Left ventricle myocardium inferior (tissue), 1 donor: Measurements from ENCODE around the gene PEBP1. TPM values are rescaled to one million over a fixed set of nuclear protein-coding genes. Genes with fewer than 3 reads are reported as not detected.

Experiments used
- DNase-seq: peaks from one replicate; pipeline ENCODE4 v3.0.0-alpha.2; 2020
- H3K27ac ChIP-seq: fragments of 200-600 bp; replicated peaks from 2 replicates; pipeline ENCODE4 v1.8.0; 2021
- H3K27me3 ChIP-seq: fragments of 200-600 bp; 2 replicates; pipeline ENCODE4 v1.8.0; 2021; ENCODE audit warnings: low read depth
- H3K36me3 ChIP-seq: fragments of 200-600 bp; 2 replicates; pipeline ENCODE4 v1.8.0; 2021
- H3K4me1 ChIP-seq: fragments of 200-600 bp; 2 replicates; pipeline ENCODE4 v1.8.0; 2021
- H3K4me3 ChIP-seq: fragments of 200-600 bp; 2 replicates; pipeline ENCODE4 v1.8.0; 2021; ENCODE audit warnings: mild to moderate bottlenecking, moderate library complexity
- H3K9me3 ChIP-seq: fragments of 200-600 bp; replicated peaks from 2 replicates; pipeline ENCODE4 v1.8.0; 2021
- intact Hi-C: fragments of 100-400 bp; cut with micrococcal nuclease; formaldehyde crosslinking; loops from one replicate; pipeline ENCODE4 v1.11.0; 2022
- total RNA-seq: library from RNA; stranded (reverse); fragmentation: NEBNext Ultra II Directional; extraction: Animal tissue kit (Norgen Biotek cat#: 25700); gene quantifications from one replicate; pipeline ENCODE4 v1.2.1, GENCODE V29; 2021
- TF ChIP-seq, protein P1 (sequence below): fragments of 200-600 bp; IDR thresholded peaks from 2 replicates; pipeline ENCODE4 v1.8.0; 2021; ENCODE audit warnings: antibody characterized with exemption, mild to moderate bottlenecking, borderline replicate concordance
- donor health status: DM: no; HTN: yes; CAD: no; lungs with severe emphysema.

The PEBP1 gene
- total RNA-seq, 1 donor from 2014 or later: 461 TPM

DNA sequence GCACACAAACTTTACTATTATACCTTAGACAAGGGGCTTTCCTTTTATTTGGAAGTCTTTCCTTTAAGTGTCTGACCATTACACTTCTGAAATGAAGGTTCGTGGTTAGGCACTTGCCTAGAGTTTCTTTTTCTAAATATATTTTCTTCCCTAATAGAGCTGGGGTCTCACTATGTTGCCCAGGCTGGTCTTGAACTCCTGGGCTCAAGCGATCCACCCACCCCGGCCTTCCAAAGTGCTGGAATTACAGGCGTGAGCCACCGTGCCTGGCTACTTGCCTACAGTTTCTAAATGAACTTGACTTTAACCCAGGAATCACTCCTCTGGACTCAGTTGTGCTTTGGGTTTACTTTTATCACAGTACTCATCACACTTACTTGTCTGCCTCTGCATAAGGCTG lies 57.6 kb downstream of the PEBP1 start:
- Histone ChIP-seq H3K36me3 (peaks cover 45% of the 10 kb centered on the region), H3K27me3 (no peaks in the 10 kb centered on the region), H3K9me3 (no peaks in the 10 kb centered on the region), H3K4me1 (peaks cover 25% of the 10 kb centered on the region), H3K4me3 (no peak overlapping the region), H3K27ac (no peak overlapping the region)
- intact Hi-C loops: no loop called here
- TF ChIP-seq, protein P1, sequence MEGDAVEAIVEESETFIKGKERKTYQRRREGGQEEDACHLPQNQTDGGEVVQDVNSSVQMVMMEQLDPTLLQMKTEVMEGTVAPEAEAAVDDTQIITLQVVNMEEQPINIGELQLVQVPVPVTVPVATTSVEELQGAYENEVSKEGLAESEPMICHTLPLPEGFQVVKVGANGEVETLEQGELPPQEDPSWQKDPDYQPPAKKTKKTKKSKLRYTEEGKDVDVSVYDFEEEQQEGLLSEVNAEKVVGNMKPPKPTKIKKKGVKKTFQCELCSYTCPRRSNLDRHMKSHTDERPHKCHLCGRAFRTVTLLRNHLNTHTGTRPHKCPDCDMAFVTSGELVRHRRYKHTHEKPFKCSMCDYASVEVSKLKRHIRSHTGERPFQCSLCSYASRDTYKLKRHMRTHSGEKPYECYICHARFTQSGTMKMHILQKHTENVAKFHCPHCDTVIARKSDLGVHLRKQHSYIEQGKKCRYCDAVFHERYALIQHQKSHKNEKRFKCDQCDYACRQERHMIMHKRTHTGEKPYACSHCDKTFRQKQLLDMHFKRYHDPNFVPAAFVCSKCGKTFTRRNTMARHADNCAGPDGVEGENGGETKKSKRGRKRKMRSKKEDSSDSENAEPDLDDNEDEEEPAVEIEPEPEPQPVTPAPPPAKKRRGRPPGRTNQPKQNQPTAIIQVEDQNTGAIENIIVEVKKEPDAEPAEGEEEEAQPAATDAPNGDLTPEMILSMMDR: no peak
- no peak for DNase-seq

DNA sequence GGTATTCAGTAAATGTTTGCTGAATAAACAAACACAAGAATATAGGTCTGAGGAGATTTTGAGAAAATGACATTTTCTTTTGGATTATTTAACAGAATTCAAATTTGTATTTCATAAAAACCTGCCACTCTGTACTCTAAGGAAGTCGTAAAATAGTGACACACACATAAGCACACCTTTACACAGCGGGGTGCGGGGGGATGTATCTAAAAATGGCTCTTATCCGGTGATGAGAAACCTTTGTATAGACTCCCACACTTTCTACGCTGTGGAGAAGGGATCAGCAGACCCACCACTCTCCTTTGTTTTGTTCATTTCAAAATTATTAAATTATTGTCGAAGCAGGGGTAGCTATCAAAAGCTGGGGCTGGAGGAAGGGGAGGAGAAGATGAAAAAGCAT lies 58.0 kb downstream of the PEBP1 start:
- Histone ChIP-seq H3K9me3 (no peaks in the 10 kb centered on the region), H3K27me3 (no peaks in the 10 kb centered on the region), H3K4me3 (no peak overlapping the region), H3K4me1 (peaks cover 21% of the 10 kb centered on the region), H3K36me3 (peaks cover 50% of the 10 kb centered on the region), H3K27ac (no peak overlapping the region)
- TF ChIP-seq, protein P1: no peak
- intact Hi-C loops: no loop called here
- no peak for DNase-seq

Other genes starting within 250 kb of the PEBP1 start
- gene KSR2, start 167.1 kb upstream of the PEBP1 start, total RNA-seq: not detected
- 4.4 TPM for gene RFC5, start 119.4 kb upstream of the PEBP1 start, total RNA-seq
- gene WSB2, start 74.9 kb upstream of the PEBP1 start, total RNA-seq: 100 TPM
- 12.1 TPM for gene VSIG10, start 32.1 kb upstream of the PEBP1 start, total RNA-seq
- 21.4 TPM for gene TAOK3, start 236.8 kb downstream of the PEBP1 start, total RNA-seq
- 20.4 TPM for gene SUDS3, start 240.4 kb downstream of the PEBP1 start, total RNA-seq